Astrocyte (in vitro differentiated cells and primary cell): Measurements from ENCODE around the gene GRAP2. TPM values are rescaled to one million over a fixed set of nuclear protein-coding genes. Genes with fewer than 3 reads are reported as not detected.

ENCODE experiments used
- DNase-seq: peaks from one replicate; pipeline ENCODE4 v3.0.0-alpha.2; 2010; ENCODE audit warnings: low read depth
- FAIRE-seq: peaks from 2 replicates; lab custom pipeline; 2011; peaks lifted over from hg19 to GRCh38; lab: Jason Lieb, UNC
- H2AFZ ChIP-seq: 2 replicates; pipeline ENCODE4 v1.6.0; 2012; ENCODE audit warnings: low read depth, low read length, inconsistent platforms
- H3K27ac ChIP-seq: 2 replicates; pipeline ENCODE4 v1.5.1; 2011; ENCODE audit warnings: low read depth, low read length, inconsistent platforms
- H3K27me3 ChIP-seq: 2 replicates; pipeline ENCODE4 v1.6.0; 2011; ENCODE audit warnings: low read length, inconsistent platforms; ENCODE audit not compliant: insufficient read depth
- H3K36me3 ChIP-seq: 2 replicates; pipeline ENCODE4 v1.5.1; 2011; ENCODE audit warnings: low read length, inconsistent platforms; ENCODE audit not compliant: insufficient read depth
- H3K4me1 ChIP-seq: 2 replicates; pipeline ENCODE4 v1.5.1; 2011; ENCODE audit warnings: low read length, inconsistent platforms; ENCODE audit not compliant: insufficient read depth
- H3K4me2 ChIP-seq: 2 replicates; pipeline ENCODE4 v1.6.0; 2012; ENCODE audit warnings: low read length, inconsistent platforms
- H3K4me3 ChIP-seq: 2 replicates; pipeline ENCODE4 v1.5.1; 2011; ENCODE audit warnings: low read depth, mild to moderate bottlenecking, low read length, inconsistent platforms; ENCODE audit not compliant: insufficient read depth
- H3K79me2 ChIP-seq: 2 replicates; pipeline ENCODE4 v1.6.0; 2012; ENCODE audit warnings: mild to moderate bottlenecking, low read length, inconsistent platforms; ENCODE audit not compliant: insufficient read depth
- H3K9ac ChIP-seq: 2 replicates; pipeline ENCODE4 v1.6.0; 2012; ENCODE audit warnings: mild to moderate bottlenecking, low read length, inconsistent platforms
- H3K9me3 ChIP-seq: 2 replicates; pipeline ENCODE4 v1.5.1; 2012; ENCODE audit warnings: low read depth, mild to moderate bottlenecking, low read length, inconsistent platforms; ENCODE audit not compliant: insufficient read depth
- H4K20me1 ChIP-seq: 2 replicates; pipeline ENCODE4 v1.6.0; 2012; ENCODE audit warnings: low read length, inconsistent platforms; ENCODE audit not compliant: insufficient read depth
- H3K27ac Mint-ChIP-seq: one replicate; pipeline ENCODE4 v1.8.0; 2021; ENCODE audit warnings: mild to moderate bottlenecking, mixed read lengths; ENCODE audit not compliant: unreplicated experiment
- H3K27me3 Mint-ChIP-seq: one replicate; pipeline ENCODE4 v1.8.0; 2021; ENCODE audit warnings: low read depth, mixed read lengths; ENCODE audit not compliant: unreplicated experiment
- H3K36me3 Mint-ChIP-seq: one replicate; pipeline ENCODE4 v1.8.0; 2021; ENCODE audit warnings: low read depth, mixed read lengths; ENCODE audit not compliant: unreplicated experiment
- H3K4me1 Mint-ChIP-seq: one replicate; pipeline ENCODE4 v1.8.0; 2021; ENCODE audit warnings: low read depth, mixed read lengths; ENCODE audit not compliant: unreplicated experiment
- H3K4me3 Mint-ChIP-seq: one replicate; pipeline ENCODE4 v1.8.0; 2021; ENCODE audit warnings: mild to moderate bottlenecking, moderate library complexity, mixed read lengths; ENCODE audit not compliant: unreplicated experiment
- H3K9me3 Mint-ChIP-seq: one replicate; pipeline ENCODE4 v1.8.0; 2021; ENCODE audit warnings: mild to moderate bottlenecking, mixed read lengths; ENCODE audit not compliant: unreplicated experiment
- CTCF ChIP-seq: IDR thresholded peaks from 2 replicates; pipeline ENCODE4 v1.5.1; 2011; ENCODE audit warnings: low read depth, mild to moderate bottlenecking, inconsistent platforms, low read length, moderate library complexity; ENCODE audit not compliant: insufficient read depth
- EZH2 ChIP-seq: IDR thresholded peaks from 2 replicates; pipeline ENCODE4 v1.6.1; 2012; ENCODE audit warnings: mild to moderate bottlenecking, low read length, inconsistent platforms; ENCODE audit not compliant: insufficient read depth
- total RNA-seq: library from RNA; stranded (reverse); gene quantifications from 2 replicates; pipeline ENCODE4 v1.2.1, GENCODE V29; 2021

Gene GRAP2
- total RNA-seq, 1 donor from 2014 or later = 0.23 TPM

DNA sequence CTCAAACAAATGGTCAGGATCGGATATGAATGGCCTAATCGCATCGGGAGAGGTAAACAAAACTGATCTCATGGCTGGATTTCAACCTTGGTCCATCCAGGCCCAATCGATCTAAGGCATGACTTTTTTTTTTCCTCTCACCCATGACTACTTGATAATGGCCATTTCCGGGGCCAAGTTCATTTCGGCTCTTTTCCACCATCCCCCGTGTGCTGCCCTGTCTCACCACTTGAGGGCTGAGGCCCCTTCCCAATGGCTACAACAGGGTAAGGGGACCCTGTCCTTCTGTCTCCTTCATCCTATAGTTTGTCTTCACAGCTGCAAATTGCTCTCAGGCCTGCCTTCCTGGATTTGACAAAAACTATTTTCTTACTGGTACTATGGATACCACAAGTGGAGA lies 26.7 kb downstream of the GRAP2 start:
- Mint-ChIP-seq H3K27ac (no peak overlapping the region), H3K9me3 (peaks cover 1% of the 10 kb centered on the region), H3K36me3 (no peaks in the 10 kb centered on the region), H3K4me1 (no peaks in the 10 kb centered on the region), H3K4me3 (no peak overlapping the region), H3K27me3 (peaks cover 22% of the 10 kb centered on the region)
- Histone ChIP-seq H3K4me2 (no peak overlapping the region), H3K9me3 (no peaks in the 10 kb centered on the region), H3K4me1 (no peaks in the 10 kb centered on the region), H2AFZ (no peak overlapping the region), H4K20me1 (no peaks in the 10 kb centered on the region), H3K36me3 (no peaks in the 10 kb centered on the region), H3K79me2 (no peaks in the 10 kb centered on the region), H3K4me3 (no peak overlapping the region), H3K9ac (no peak overlapping the region), H3K27ac (no peak overlapping the region), H3K27me3 (peaks cover 55% of the 10 kb centered on the region)
- TF ChIP-seq CTCF (no peak), EZH2 (no peak)
- DNase-seq (no peak), FAIRE-seq (no peak)

GRCh38 chr22:39928536-39929520 lies 27.9 kb downstream of the GRAP2 start:
- no peaks in the 10 kb centered on the region for H3K4me1 ChIP-seq
- peaks cover 1% of the 10 kb centered on the region for H3K9me3 Mint-ChIP-seq
- H4K20me1 ChIP-seq = no peaks in the 10 kb centered on the region
- no peak overlapping the region for H3K4me3 ChIP-seq
- H2AFZ ChIP-seq = no peak overlapping the region
- TF ChIP-seq CTCF (no peak), EZH2 (no peak)
- H3K27ac ChIP-seq = no peak overlapping the region
- H3K27me3 Mint-ChIP-seq = peaks cover 21% of the 10 kb centered on the region
- no peaks in the 10 kb centered on the region for H3K36me3 ChIP-seq
- H3K36me3 Mint-ChIP-seq = no peaks in the 10 kb centered on the region
- no peak overlapping the region for H3K4me2 ChIP-seq
- no peaks in the 10 kb centered on the region for H3K9me3 ChIP-seq
- H3K79me2 ChIP-seq = no peaks in the 10 kb centered on the region
- H3K4me3 Mint-ChIP-seq = no peak overlapping the region
- no peaks in the 10 kb centered on the region for H3K4me1 Mint-ChIP-seq
- FAIRE-seq (no peak), DNase-seq (no peak)
- H3K27me3 ChIP-seq = peaks cover 55% of the 10 kb centered on the region
- no peak overlapping the region for H3K27ac Mint-ChIP-seq
- H3K9ac ChIP-seq = no peak overlapping the region

GRCh38 chr22:39931251-39931650 lies 30.4 kb downstream of the GRAP2 start:
- no peaks in the 10 kb centered on the region for H3K36me3 ChIP-seq
- FAIRE-seq (no peak), DNase-seq (no peak)
- no peak overlapping the region for H2AFZ ChIP-seq
- H3K27me3 ChIP-seq = peaks cover 58% of the 10 kb centered on the region
- H3K27ac ChIP-seq = no peak overlapping the region
- no peaks in the 10 kb centered on the region for H3K9me3 ChIP-seq
- TF ChIP-seq EZH2 (no peak), CTCF (no peak)
- no peak overlapping the region for H3K4me3 Mint-ChIP-seq
- no peak overlapping the region for H3K27ac Mint-ChIP-seq
- H3K27me3 Mint-ChIP-seq = peaks cover 18% of the 10 kb centered on the region
- H3K4me1 ChIP-seq = no peaks in the 10 kb centered on the region
- H3K36me3 Mint-ChIP-seq = no peaks in the 10 kb centered on the region
- H3K9me3 Mint-ChIP-seq = no peaks in the 10 kb centered on the region
- no peaks in the 10 kb centered on the region for H4K20me1 ChIP-seq
- H3K4me2 ChIP-seq = no peak overlapping the region
- no peak overlapping the region for H3K4me3 ChIP-seq
- no peak overlapping the region for H3K9ac ChIP-seq
- H3K4me1 Mint-ChIP-seq = no peaks in the 10 kb centered on the region
- no peaks in the 10 kb centered on the region for H3K79me2 ChIP-seq
